ENCODE measurements around the gene GALT.

GALT gene

DNA sequence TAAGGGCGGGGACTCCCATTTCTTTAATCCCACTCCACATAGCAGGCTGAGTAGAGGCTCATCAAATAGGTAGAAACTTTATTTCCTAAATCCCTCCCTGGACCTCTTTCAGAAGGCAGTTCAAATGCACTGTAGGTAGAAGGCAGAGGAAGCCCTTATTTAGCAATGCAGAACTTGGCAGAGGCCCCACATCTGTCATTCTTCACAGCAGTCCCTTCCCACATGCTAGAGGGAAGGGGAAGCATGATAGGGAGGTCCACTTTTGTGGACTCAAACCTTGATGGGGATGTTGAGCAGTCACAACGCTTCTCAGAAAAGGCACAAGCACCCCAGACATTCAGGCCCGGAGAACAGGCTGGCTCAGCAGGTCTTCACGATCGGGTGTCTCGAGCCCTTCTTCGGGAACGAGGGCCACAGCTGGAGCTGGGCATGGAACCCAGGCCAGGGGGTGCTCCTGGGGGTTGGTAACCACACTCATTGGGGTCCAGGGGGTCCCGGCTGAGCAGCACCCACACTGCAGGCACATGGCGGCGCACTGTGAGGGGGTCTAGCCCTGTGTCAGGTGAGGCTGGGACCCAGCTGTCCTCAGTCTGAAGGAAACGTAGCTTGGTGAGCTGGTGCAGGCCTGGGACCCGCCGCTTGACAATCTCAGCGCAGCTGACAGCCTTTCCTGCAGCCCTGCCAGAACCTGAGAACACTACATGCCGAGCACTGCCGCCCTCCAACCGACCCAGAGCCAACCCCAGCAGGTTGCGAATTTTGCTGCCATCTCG is 35.9 kb upstream of the GALT start:
- Histone ChIP-seq H3K27ac (ENCODE audit: low read length, poor library complexity, severe bottlenecking) (no peak overlapping the region), H2BK12ac (ENCODE audit: low read length in 2 of 2) (no peak overlapping the region), H4K8ac (ENCODE audit: low read length) (no peak overlapping the region), H2BK120ac (ENCODE audit: low read depth, low read length) (no peak overlapping the region), H3K4me2 (ENCODE audit: low read length, poor library complexity, severe bottlenecking) (no peak overlapping the region), H2BK15ac (ENCODE audit: low read depth, poor library complexity, severe bottlenecking) (no peak overlapping the region), H3K23ac (ENCODE audit: low read length in 2 of 2) (peak overlapping the region in 1 of 2 experiments; percentile 81), H2AFZ (ENCODE audit: low read depth, low read length) (no peak overlapping the region), H3K14ac (ENCODE audit: low read length in 2 of 2) (no peak overlapping the region), H3K79me1 (replicated peaks; ENCODE audit: low read length, poor library complexity, severe bottlenecking) (peaks cover 9% of the 10 kb centered on the region), H2AK5ac (ENCODE audit: low read length, severe bottlenecking) (no peak overlapping the region), H2BK5ac (ENCODE audit: low read depth, low read length, poor library complexity, severe bottlenecking) (no peak overlapping the region), H4K91ac (ENCODE audit: low read length) (no peak overlapping the region), H3K9me3 (ENCODE audit: control insufficient read depth, low read length) (no peaks in the 10 kb centered on the region), H3K9ac (ENCODE audit: low read length) (peak overlapping the region; percentile 97), H3K36me3 (ENCODE audit: control insufficient read depth in 1 of 2, insufficient read depth in 2 of 2, low read depth in 1 of 2, low read length in 2 of 2) (peaks cover 22 to 27% of the 10 kb centered on the region in 2 experiments), H3K27me3 (ENCODE audit: control insufficient read depth in 1 of 2, insufficient read depth in 1 of 2, low read length in 2 of 2) (peaks cover 7 to 18% of the 10 kb centered on the region in 2 experiments), H3K18ac (ENCODE audit: low read depth in 1 of 2, low read length in 2 of 2) (no peak overlapping the region), H3K4me3 (ENCODE audit: insufficient read depth in 1 of 2, low read depth in 1 of 2, low read length in 2 of 2) (peak overlapping the region in 1 of 2 experiments; percentile 99), H3K4ac (ENCODE audit: low read depth in 1 of 2, low read length in 2 of 2) (no peak overlapping the region), H3K4me1 (ENCODE audit: control insufficient read depth, insufficient read depth, low read depth, low read length) (peaks cover 13% of the 10 kb centered on the region)
- no peak for DNase-seq
- WGBS = 97% methylated on average over 20 of the region's 20 CpGs

DNA sequence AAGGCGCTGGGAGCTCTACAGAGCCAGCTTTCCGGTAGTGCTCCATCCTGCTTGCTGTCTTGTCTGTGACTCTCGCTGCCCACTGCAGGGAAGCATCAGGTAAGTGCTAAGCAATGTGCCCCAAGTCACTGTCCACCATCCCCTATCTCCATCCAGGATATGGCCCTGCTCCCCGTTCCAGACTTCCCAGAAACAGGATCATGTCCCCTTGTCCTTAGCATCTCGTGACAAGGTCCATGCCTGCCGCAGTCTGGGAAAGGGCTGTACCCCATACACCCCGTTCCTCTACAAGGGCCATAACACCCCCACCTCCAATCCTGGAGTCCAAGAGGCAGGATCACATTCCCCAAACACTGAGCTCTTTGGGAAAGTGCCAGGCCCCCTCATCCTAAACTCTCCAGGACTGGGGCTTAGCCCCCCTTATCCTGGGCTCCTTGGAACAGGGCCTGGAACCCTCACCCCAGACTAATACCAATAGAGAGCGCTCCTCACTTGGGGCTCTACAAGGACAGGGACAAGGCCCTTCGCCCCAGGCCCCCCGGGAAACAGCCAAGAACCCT is 35.1 kb upstream of the GALT start:
- Histone ChIP-seq H2AK5ac (ENCODE audit: low read length, severe bottlenecking) (peak overlapping the region; percentile 33), H2BK120ac (ENCODE audit: low read depth, low read length) (no peak overlapping the region), H3K14ac (ENCODE audit: low read length in 2 of 2) (peak overlapping the region in 1 of 2 experiments; percentile 84), H4K91ac (ENCODE audit: low read length) (peak overlapping the region; percentile 47), H2AFZ (ENCODE audit: low read depth, low read length) (peak overlapping the region; percentile 81), H3K4me1 (ENCODE audit: control insufficient read depth, insufficient read depth, low read depth, low read length) (peaks cover 13% of the 10 kb centered on the region), H3K9ac (ENCODE audit: low read length) (peak overlapping the region; percentile 97), H3K9me3 (ENCODE audit: control insufficient read depth, low read length) (no peaks in the 10 kb centered on the region), H3K27ac (ENCODE audit: low read length, poor library complexity, severe bottlenecking) (no peak overlapping the region), H3K23ac (ENCODE audit: low read length in 2 of 2) (peak overlapping the region in 1 of 2 experiments; percentile 77), H2BK5ac (ENCODE audit: low read depth, low read length, poor library complexity, severe bottlenecking) (no peak overlapping the region), H3K79me1 (replicated peaks; ENCODE audit: low read length, poor library complexity, severe bottlenecking) (peaks cover 9% of the 10 kb centered on the region), H4K8ac (ENCODE audit: low read length) (peak overlapping the region; percentile 97), H2BK12ac (ENCODE audit: low read length in 2 of 2) (no peak overlapping the region), H2BK15ac (ENCODE audit: low read depth, poor library complexity, severe bottlenecking) (no peak overlapping the region), H3K27me3 (ENCODE audit: control insufficient read depth in 1 of 2, insufficient read depth in 1 of 2, low read length in 2 of 2) (peaks cover under 1 to 11% of the 10 kb centered on the region in 2 experiments), H3K4me3 (ENCODE audit: insufficient read depth in 1 of 2, low read depth in 1 of 2, low read length in 2 of 2) (peak overlapping the region; percentile 73 to 99), H3K18ac (ENCODE audit: low read depth in 1 of 2, low read length in 2 of 2) (peak overlapping the region; percentile 46 to 87), H3K4me2 (ENCODE audit: low read length, poor library complexity, severe bottlenecking) (peak overlapping the region; percentile 81), H3K36me3 (ENCODE audit: control insufficient read depth in 1 of 2, insufficient read depth in 2 of 2, low read depth in 1 of 2, low read length in 2 of 2) (peaks cover 29 to 33% of the 10 kb centered on the region in 2 experiments), H3K4ac (ENCODE audit: low read depth in 1 of 2, low read length in 2 of 2) (peak overlapping the region in 1 of 2 experiments; percentile 95)
- DNase-seq = no peak
- 67% methylated on average over 10 of the region's 10 CpGs for WGBS

DNA sequence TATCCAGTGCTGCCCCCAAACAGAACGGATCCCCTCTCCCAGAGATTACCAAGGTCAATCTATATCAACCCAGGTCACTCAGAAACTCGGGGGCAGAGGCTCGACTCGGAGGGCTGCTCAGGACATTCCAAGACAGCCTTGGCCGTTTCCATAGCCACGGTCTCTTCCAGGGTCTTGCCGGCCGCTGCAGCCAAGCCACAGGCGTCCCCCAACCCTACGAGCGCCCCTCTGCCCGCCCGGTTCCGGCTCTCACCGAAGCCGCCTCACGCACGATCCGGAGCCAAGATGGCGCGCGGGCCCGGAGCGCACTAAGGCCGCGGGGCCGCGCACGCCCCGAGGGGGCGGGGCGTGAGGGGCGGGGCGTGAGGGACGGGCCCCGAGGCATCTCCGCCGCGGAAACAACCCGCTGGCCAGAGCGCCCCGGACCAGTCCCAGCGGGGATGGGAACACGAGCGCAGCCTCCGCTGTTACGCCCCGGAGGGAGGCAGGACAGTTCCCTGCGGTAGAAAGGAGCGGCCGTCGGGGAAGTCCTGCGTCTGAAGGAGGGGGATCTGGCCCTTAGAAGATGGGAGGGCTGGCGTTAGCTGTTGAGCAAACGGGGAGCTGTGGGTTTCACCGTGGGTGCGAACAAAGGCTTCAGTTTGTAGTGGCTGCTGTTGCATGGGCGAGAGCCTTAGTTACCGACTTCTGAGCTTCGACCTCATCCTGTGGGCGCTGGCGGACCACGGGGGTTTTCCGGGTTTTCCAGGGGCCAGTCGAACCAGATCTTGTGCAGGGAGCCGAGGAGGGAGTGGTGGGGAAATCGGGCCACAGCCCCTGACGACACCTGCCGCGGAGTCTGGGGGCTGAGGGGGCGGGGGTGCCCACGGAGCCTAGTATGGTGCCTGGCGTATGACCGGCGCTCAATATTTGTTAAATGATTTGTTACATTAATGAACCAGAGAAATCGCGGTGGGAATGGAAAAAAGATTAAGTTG is 34.4 kb upstream of the GALT start, which contains the start of gene RPP25L:
Gene RPP25L (minus strand): TSS at position 287 of the 977 bp plus-strand sequence. CDS start 801 bp downstream, outside the sequence.
- peak within 1 kb of the TSS; percentile 77 to 95 for H3K4ac ChIP-seq (ENCODE audit: low read depth in 1 of 2, low read length in 2 of 2)

More for the DNA sequence above, 34.4 kb upstream of the GALT start, which contains the start of gene RPP25L:
- peak within 1 kb of the TSS; percentile 97 for H3K9ac ChIP-seq (ENCODE audit: low read length)
- peak within 1 kb of the TSS in 1 of 2 experiments; percentile 98 for H3K23ac ChIP-seq (ENCODE audit: low read length in 2 of 2)
- H2AK5ac ChIP-seq (ENCODE audit: low read length, severe bottlenecking) = peak within 1 kb of the TSS; percentile 33
- peak within 1 kb of the TSS; percentile 81 to 87 for H3K18ac ChIP-seq (ENCODE audit: low read depth in 1 of 2, low read length in 2 of 2)
- H3K9me3 ChIP-seq (ENCODE audit: control insufficient read depth, low read length) = no peaks in the 10 kb centered on the region
- H3K4me3 ChIP-seq (ENCODE audit: insufficient read depth in 1 of 2, low read depth in 1 of 2, low read length in 2 of 2) = peak within 1 kb of the TSS; percentile 73 to 99
- H4K8ac ChIP-seq (ENCODE audit: low read length) = peak within 1 kb of the TSS; percentile 97
- peak within 1 kb of the TSS; percentile 97 for H3K4me2 ChIP-seq (ENCODE audit: low read length, poor library complexity, severe bottlenecking)
- H3K79me1 ChIP-seq (replicated peaks; ENCODE audit: low read length, poor library complexity, severe bottlenecking) = peaks cover 9% of the 10 kb centered on the region
- peak within 1 kb of the TSS; percentile 81 for H2AFZ ChIP-seq (ENCODE audit: low read depth, low read length)
- H3K36me3 ChIP-seq (ENCODE audit: control insufficient read depth in 1 of 2, insufficient read depth in 2 of 2, low read depth in 1 of 2, low read length in 2 of 2) = peaks cover 36 to 41% of the 10 kb centered on the region in 2 experiments
- 2% methylated on average over 77 of the region's 77 CpGs for WGBS
- H2BK12ac ChIP-seq (ENCODE audit: low read length in 2 of 2) = peak within 1 kb of the TSS in 1 of 2 experiments; percentile 33
- H4K91ac ChIP-seq (ENCODE audit: low read length) = peak within 1 kb of the TSS; percentile 47
- peak within 1 kb of the TSS; percentile 67 for H3K27ac ChIP-seq (ENCODE audit: low read length, poor library complexity, severe bottlenecking)
- peak within 1 kb of the TSS; percentile 90 for H2BK15ac ChIP-seq (ENCODE audit: low read depth, poor library complexity, severe bottlenecking)
- peak within 1 kb of the TSS; percentile 6 for H2BK5ac ChIP-seq (ENCODE audit: low read depth, low read length, poor library complexity, severe bottlenecking)
- peak; percentile 90 for DNase-seq
- H2BK120ac ChIP-seq (ENCODE audit: low read depth, low read length) = peak within 1 kb of the TSS; percentile 19
- H3K4me1 ChIP-seq (ENCODE audit: control insufficient read depth, insufficient read depth, low read depth, low read length) = peaks cover 13% of the 10 kb centered on the region
- H3K14ac ChIP-seq (ENCODE audit: low read length in 2 of 2) = peak within 1 kb of the TSS in 1 of 2 experiments; percentile 84
- H3K27me3 ChIP-seq (ENCODE audit: control insufficient read depth in 1 of 2, insufficient read depth in 1 of 2, low read length in 2 of 2) = peaks cover 0 to 5% of the 10 kb centered on the region in 2 experiments

Data from mesenchymal stem cell (in vitro differentiated cells and primary cell).